Measurements from ENCODE around the gene EIF2AK3.

DNA sequence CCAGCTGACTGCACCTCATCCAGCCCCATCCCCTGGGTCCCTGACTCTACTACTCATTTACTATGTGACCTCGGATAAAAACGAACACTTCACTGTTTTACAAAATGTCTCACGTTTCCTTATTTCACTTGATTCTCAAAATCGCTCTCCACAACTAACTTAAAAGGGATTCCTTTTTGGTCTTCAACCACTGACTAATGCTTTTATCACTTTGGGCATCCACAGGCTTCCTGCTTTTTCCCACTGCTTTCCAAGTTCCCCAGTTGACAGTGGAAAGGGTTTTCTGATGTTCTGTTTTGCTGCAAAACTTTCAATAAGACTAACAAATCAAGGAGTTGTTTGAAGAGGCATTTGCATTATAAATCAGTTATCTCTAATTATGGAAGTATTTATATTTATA, 24.1 kb downstream of the EIF2AK3 start:
- no peak for TF ChIP-seq CTCF (IDR thresholded peaks at IDR 0.05; ENCODE audit: low read depth, low read length)
- TF ChIP-seq, protein P1, sequence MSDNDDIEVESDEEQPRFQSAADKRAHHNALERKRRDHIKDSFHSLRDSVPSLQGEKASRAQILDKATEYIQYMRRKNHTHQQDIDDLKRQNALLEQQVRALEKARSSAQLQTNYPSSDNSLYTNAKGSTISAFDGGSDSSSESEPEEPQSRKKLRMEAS (IDR thresholded peaks at IDR 0.05; ENCODE audit: low read depth, low read length): no peak
